Trophoblast cell (in vitro differentiated cells and primary cell): ENCODE measurements around the gene ZNF714. TPM values are rescaled to one million over a fixed set of nuclear protein-coding genes. Genes with fewer than 3 reads are reported as not detected.

Experiments
- DNase-seq, 2 donors: peaks; one replicate each; pipeline ENCODE4 v3.0.0-alpha.2; 2016
- H2AFZ ChIP-seq: 2 replicates; pipeline ENCODE4 v1.6.1; 2013; ENCODE audit warnings: low read length, moderate library complexity, mild to moderate bottlenecking; ENCODE audit not compliant: insufficient read depth, poor library complexity
- H2AK5ac ChIP-seq: 2 replicates; pipeline ENCODE4 v1.6.1; 2013; ENCODE audit warnings: mild to moderate bottlenecking, low read length
- H2BK120ac ChIP-seq: 2 replicates; pipeline ENCODE4 v1.6.1; 2013; ENCODE audit warnings: low read length, mild to moderate bottlenecking, moderate library complexity; ENCODE audit not compliant: insufficient read depth, poor library complexity
- H2BK12ac ChIP-seq: 2 replicates; pipeline ENCODE4 v1.6.1; 2013; ENCODE audit warnings: mild to moderate bottlenecking, low read length, moderate library complexity
- H2BK5ac ChIP-seq: 2 replicates; pipeline ENCODE4 v1.6.1; 2013; ENCODE audit warnings: low read length, low read depth, moderate library complexity, mild to moderate bottlenecking; ENCODE audit not compliant: poor library complexity
- H3K14ac ChIP-seq: 2 replicates; pipeline ENCODE4 v1.6.1; 2013; ENCODE audit warnings: mild to moderate bottlenecking, low read length
- H3K18ac ChIP-seq: 2 replicates; pipeline ENCODE4 v1.6.1; 2013; ENCODE audit warnings: mild to moderate bottlenecking, low read length
- H3K23ac ChIP-seq: 2 replicates; pipeline ENCODE4 v1.6.1; 2013; ENCODE audit warnings: low read length
- H3K27ac ChIP-seq: 2 replicates; pipeline ENCODE4 v1.5.1; 2013; ENCODE audit warnings: low read depth, mild to moderate bottlenecking, inconsistent platforms, low read length, moderate library complexity
- H3K27me3 ChIP-seq: 2 replicates; pipeline ENCODE4 v1.6.1; 2013; ENCODE audit warnings: inconsistent platforms, mild to moderate bottlenecking, low read length, moderate library complexity; ENCODE audit not compliant: insufficient read depth
- H3K36me3 ChIP-seq, 2 experiments: 1 replicate in 1 of 2; 2 replicates in 1 of 2; pipeline ENCODE4 v1.6.1; 2013; ENCODE audit warnings: low read length in 2 of 2, mild to moderate bottlenecking in 2 of 2, moderate library complexity in 1 of 2; ENCODE audit not compliant: insufficient read depth in 2 of 2, control insufficient read depth in 1 of 2
- H3K4ac ChIP-seq: 2 replicates; pipeline ENCODE4 v1.6.1; 2013; ENCODE audit warnings: low read depth, mild to moderate bottlenecking, low read length, moderate library complexity
- H3K4me1 ChIP-seq, 2 experiments: 1 replicate in 1 of 2; 2 replicates in 1 of 2; pipeline ENCODE4 v1.6.1; 2013; ENCODE audit warnings: low read length in 2 of 2, mild to moderate bottlenecking in 2 of 2, moderate library complexity in 1 of 2; ENCODE audit not compliant: insufficient read depth in 2 of 2, control insufficient read depth in 1 of 2
- H3K4me2 ChIP-seq: 2 replicates; pipeline ENCODE4 v1.6.1; 2013; ENCODE audit warnings: inconsistent platforms, mild to moderate bottlenecking, low read length, moderate library complexity
- H3K4me3 ChIP-seq: 2 replicates; pipeline ENCODE4 v1.5.1; 2013; ENCODE audit warnings: mild to moderate bottlenecking, low read depth, low read length, inconsistent platforms
- H3K79me1 ChIP-seq: one replicate; pipeline ENCODE4 v1.6.1; 2013; ENCODE audit warnings: low read length
- H3K79me2 ChIP-seq: 2 replicates; pipeline ENCODE4 v1.6.1; 2013; ENCODE audit warnings: low read length, mild to moderate bottlenecking; ENCODE audit not compliant: control insufficient read depth, insufficient read depth, poor library complexity
- H3K9ac ChIP-seq: 2 replicates; pipeline ENCODE4 v1.6.1; 2013; ENCODE audit warnings: mild to moderate bottlenecking, low read length
- H3K9me3 ChIP-seq: 2 replicates; pipeline ENCODE4 v1.6.1; 2013; ENCODE audit warnings: low read depth, mild to moderate bottlenecking, control low read depth, inconsistent platforms, low read length; ENCODE audit not compliant: insufficient read depth
- H4K12ac ChIP-seq: 2 replicates; pipeline ENCODE4 v1.6.1; 2013; ENCODE audit warnings: low read depth, mild to moderate bottlenecking, low read length, moderate library complexity
- H4K8ac ChIP-seq: 2 replicates; pipeline ENCODE4 v1.6.1; 2013; ENCODE audit warnings: low read depth, mild to moderate bottlenecking, low read length, moderate library complexity
- H4K91ac ChIP-seq: one replicate; pipeline ENCODE4 v1.6.1; 2013; ENCODE audit warnings: low read depth, mild to moderate bottlenecking, low read length, moderate library complexity
- WGBS: extraction: QIAGEN DNeasy Blood & Tissue Kit; methylation state at CpG from one replicate; pipeline ENCODE4 v1.1.7; 2013; ENCODE audit warnings: missing lambda C conversion rate; ENCODE audit not compliant: insufficient read length, insufficient coverage; ENCODE audit errors: extremely low coverage; 5-methylcytosine and 5-hydroxymethylcytosine counted together
- polyA plus RNA-seq: library from polyadenylated mRNA; stranded (reverse); fragments of 200-250 nt; gene quantifications from 2 replicates; pipeline ENCODE4 v1.2.3, GENCODE V29; 2013

Gene ZNF714
- polyA plus RNA-seq = 42.2 and 42.3 TPM in 2 replicates

DNA sequence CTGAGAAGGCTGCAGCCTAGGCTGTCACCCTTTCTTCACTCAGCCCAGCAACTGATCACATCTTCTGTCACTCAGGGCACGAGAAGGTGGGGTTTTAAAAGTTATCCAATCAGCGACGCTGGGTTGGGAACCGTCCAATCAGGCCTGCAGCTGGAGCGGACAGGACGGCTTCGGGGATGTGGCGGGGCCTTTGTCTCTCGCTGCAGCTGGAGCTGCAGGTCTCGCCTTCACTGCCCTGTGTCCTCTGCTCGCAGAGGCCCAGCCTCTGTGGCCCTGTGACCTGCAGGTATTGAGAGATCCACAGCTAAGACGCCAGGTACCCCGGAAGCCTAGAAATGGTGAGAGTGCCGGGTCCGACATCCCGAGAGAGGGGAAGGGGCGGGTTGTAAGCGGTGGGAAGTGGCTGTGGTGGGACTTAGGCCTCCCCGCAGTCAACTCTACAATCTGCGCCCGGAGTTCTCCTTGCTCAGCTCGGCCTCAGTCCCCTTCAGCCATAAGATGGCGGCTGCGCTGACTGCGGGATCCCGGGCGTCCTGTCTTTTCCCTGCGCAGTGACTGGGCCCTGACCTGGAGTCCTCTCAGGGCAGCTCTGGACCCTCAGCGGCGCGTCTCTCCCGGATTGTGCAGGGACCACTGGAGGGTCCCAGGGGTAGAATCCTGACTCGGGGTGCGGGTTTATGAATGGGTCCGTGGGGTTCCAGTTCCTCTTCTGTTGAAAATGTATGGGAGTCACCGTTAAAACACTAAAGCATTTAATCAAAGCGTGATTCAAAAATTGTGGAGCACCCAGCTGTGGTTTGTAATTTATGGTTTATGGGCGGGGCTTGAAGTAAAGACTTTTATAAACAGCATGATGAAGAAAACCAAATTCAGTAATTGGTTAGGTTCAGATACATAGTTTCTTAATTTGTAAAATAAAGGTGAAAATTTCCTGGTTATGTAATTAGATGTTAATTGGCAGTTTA, at the start of gene ZNF714:
Gene ZNF714 (plus strand): TSS at position 193 of the 965 bp plus-strand sequence. CDS start 16,066 bp downstream, outside the sequence.
- Histone ChIP-seq H2AFZ (peak within 1 kb of the TSS; percentile 97), H3K9ac (peak within 1 kb of the TSS; percentile 86), H2BK12ac (peak within 1 kb of the TSS; percentile 32), H3K4me3 (peak within 1 kb of the TSS; percentile 88), H3K27me3 (no peaks in the 10 kb centered on the region), H3K79me1 (peaks cover 8% of the 10 kb centered on the region), H2BK5ac (peak within 1 kb of the TSS; percentile 90), H3K9me3 (no peaks in the 10 kb centered on the region), H4K91ac (peak within 1 kb of the TSS; percentile 92), H3K27ac (peak within 1 kb of the TSS; percentile 90), H3K4me2 (peak within 1 kb of the TSS; percentile 73), H2AK5ac (peak within 1 kb of the TSS; percentile 30), H3K23ac (no peak within 1 kb of the TSS), H3K4ac (peak within 1 kb of the TSS; percentile 95), H3K36me3 (peaks cover 0 to 2% of the 10 kb centered on the region in 2 experiments), H3K4me1 (peaks cover 0 to 2% of the 10 kb centered on the region in 2 experiments), H4K12ac (peak within 1 kb of the TSS; percentile 81), H3K79me2 (peaks cover 7% of the 10 kb centered on the region), H3K18ac (peak within 1 kb of the TSS; percentile 93), H4K8ac (peak within 1 kb of the TSS; percentile 96), H2BK120ac (peak within 1 kb of the TSS; percentile 87), H3K14ac (peak within 1 kb of the TSS; percentile 94)
- peak; percentile 91 to 93 for DNase-seq
- no CpG with 5 or more reads among the region's 38 CpGs for WGBS

DNA sequence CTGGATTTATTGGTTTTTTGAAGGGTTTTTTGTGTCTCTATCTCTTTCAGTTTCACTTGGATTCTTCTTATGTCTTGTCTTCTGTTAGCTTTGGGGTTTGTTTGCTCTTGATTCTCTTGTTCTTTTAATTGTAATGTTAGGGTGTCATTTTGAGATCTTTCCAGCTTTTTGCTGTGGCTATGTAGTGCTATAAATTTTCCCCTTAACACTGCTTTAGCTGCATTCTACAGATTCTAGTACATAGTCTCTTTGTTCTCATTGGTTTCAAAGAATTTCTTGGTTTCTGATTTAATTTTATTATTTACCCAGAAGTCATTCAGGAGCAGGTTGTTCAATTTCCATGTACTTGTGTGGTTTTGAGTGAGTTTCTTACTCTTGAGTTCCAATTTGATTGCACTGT, 37.0 kb upstream of the ZNF714 start:
- Histone ChIP-seq H3K18ac (no peak overlapping the region), H3K23ac (no peak overlapping the region), H2BK12ac (no peak overlapping the region), H3K4ac (no peak overlapping the region), H3K27ac (no peak overlapping the region), H3K4me1 (no peaks in the 10 kb centered on the region), H3K9ac (no peak overlapping the region), H3K14ac (no peak overlapping the region), H3K4me2 (no peak overlapping the region), H4K8ac (no peak overlapping the region), H2AFZ (no peak overlapping the region), H3K27me3 (no peaks in the 10 kb centered on the region), H3K36me3 (peaks cover 14 to 19% of the 10 kb centered on the region in 2 experiments), H2AK5ac (no peak overlapping the region), H2BK120ac (no peak overlapping the region), H4K12ac (no peak overlapping the region), H3K4me3 (no peak overlapping the region), H3K9me3 (no peaks in the 10 kb centered on the region), H3K79me1 (no peaks in the 10 kb centered on the region), H3K79me2 (no peaks in the 10 kb centered on the region), H2BK5ac (no peak overlapping the region), H4K91ac (no peak overlapping the region)
- DNase-seq = no peak

DNA sequence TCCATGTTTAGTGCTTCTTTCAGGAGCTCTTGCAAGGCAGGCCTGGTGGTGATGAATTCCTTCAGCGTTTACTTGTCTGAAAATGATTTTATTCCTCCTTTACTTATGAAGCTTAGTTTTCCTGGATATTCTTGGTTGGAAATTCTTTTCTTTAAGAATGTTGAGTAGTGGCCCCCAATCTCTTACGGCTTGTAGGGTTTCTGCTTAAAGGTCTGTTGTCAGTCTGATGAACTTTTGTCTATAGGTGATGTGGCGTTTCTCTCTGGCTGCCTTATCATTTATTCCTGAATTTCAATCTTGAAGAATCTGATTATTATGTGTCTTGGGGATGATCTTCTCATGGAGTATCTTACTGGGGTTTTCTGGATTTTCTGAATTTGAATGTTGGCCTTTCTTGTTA, 35.5 kb upstream of the ZNF714 start:
- H3K36me3 ChIP-seq = peaks cover 16 to 20% of the 10 kb centered on the region in 2 experiments
- H3K79me1 ChIP-seq = no peaks in the 10 kb centered on the region
- no peaks in the 10 kb centered on the region for H3K9me3 ChIP-seq
- WGBS = no CpG with 5 or more reads among the region's 3 CpGs
- H3K79me2 ChIP-seq = no peaks in the 10 kb centered on the region
- no peak overlapping the region for H3K4ac ChIP-seq
- no peak for DNase-seq
- no peak overlapping the region for H3K23ac ChIP-seq
- no peak overlapping the region for H3K4me2 ChIP-seq
- H2BK12ac ChIP-seq = no peak overlapping the region
- H2BK5ac ChIP-seq = no peak overlapping the region
- H4K8ac ChIP-seq = no peak overlapping the region
- H4K12ac ChIP-seq = no peak overlapping the region
- H3K27ac ChIP-seq = no peak overlapping the region
- no peak overlapping the region for H2AK5ac ChIP-seq
- H3K27me3 ChIP-seq = no peaks in the 10 kb centered on the region
- H2BK120ac ChIP-seq = no peak overlapping the region
- no peak overlapping the region for H3K4me3 ChIP-seq
- no peak overlapping the region for H3K9ac ChIP-seq
- no peaks in the 10 kb centered on the region for H3K4me1 ChIP-seq
- H3K14ac ChIP-seq = no peak overlapping the region
- no peak overlapping the region for H3K18ac ChIP-seq
- H4K91ac ChIP-seq = no peak overlapping the region
- no peak overlapping the region for H2AFZ ChIP-seq

DNA sequence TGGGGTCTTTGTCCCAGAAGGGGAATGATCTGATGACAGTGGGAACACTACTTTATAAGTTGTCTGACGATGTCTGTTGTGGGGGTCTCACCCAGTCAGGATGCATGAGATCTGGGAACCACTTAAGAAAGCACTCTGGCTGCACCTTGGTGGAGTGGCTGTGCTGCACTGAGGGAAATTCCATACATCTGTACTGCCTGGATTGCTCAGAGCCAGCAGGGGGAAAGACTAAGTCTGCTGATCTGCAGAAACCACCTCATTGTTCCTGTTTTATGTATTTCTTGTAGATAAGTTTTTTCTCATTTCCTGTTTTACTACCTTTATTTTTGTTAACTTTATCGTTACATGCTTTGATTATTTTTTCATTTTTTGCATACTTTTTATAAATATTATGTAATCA, 34.3 kb upstream of the ZNF714 start:
- H4K12ac ChIP-seq = no peak overlapping the region
- H3K9ac ChIP-seq = no peak overlapping the region
- no peak overlapping the region for H3K23ac ChIP-seq
- no peak overlapping the region for H2AK5ac ChIP-seq
- H3K4ac ChIP-seq = no peak overlapping the region
- H2BK5ac ChIP-seq = no peak overlapping the region
- WGBS = no CpG with 5 or more reads among the region's 2 CpGs
- H3K4me3 ChIP-seq = no peak overlapping the region
- H3K18ac ChIP-seq = no peak overlapping the region
- no peak overlapping the region for H2AFZ ChIP-seq
- no peak overlapping the region for H3K14ac ChIP-seq
- H3K27ac ChIP-seq = no peak overlapping the region
- H2BK12ac ChIP-seq = no peak overlapping the region
- no peaks in the 10 kb centered on the region for H3K79me2 ChIP-seq
- H3K9me3 ChIP-seq = no peaks in the 10 kb centered on the region
- no peak overlapping the region for H4K8ac ChIP-seq
- DNase-seq = no peak
- no peaks in the 10 kb centered on the region for H3K27me3 ChIP-seq
- H4K91ac ChIP-seq = no peak overlapping the region
- H3K36me3 ChIP-seq = peaks cover 12 to 15% of the 10 kb centered on the region in 2 experiments
- H3K4me2 ChIP-seq = no peak overlapping the region
- no peaks in the 10 kb centered on the region for H3K79me1 ChIP-seq
- H3K4me1 ChIP-seq = no peaks in the 10 kb centered on the region
- peak overlapping the region; percentile 11 for H2BK120ac ChIP-seq
